Muscle of leg (tissue), 11 donors: Measurements from ENCODE around the gene GRIA3. TPM values are rescaled to one million over a fixed set of nuclear protein-coding genes. Genes with fewer than 3 reads are reported as not detected.
"Not testable (repeated sequence)": the region's sequence is repeated elsewhere in the genome, so short reads cannot be mapped to it uniquely, and the experiment has no call there.

Experiments
- DNase-seq: peaks from one replicate; pipeline ENCODE4 v3.0.0; 2013
- H3K27ac ChIP-seq: one replicate; pipeline ENCODE4 v1.5.1; 2013; ENCODE audit warnings: mild to moderate bottlenecking, low read length, control low read depth
- H3K27me3 ChIP-seq: one replicate; pipeline ENCODE4 v1.6.1; 2013; ENCODE audit warnings: low read length; ENCODE audit not compliant: control insufficient read depth, insufficient read depth
- H3K36me3 ChIP-seq: one replicate; pipeline ENCODE4 v1.6.1; 2013; ENCODE audit warnings: low read length; ENCODE audit not compliant: control insufficient read depth, insufficient read depth
- H3K4me1 ChIP-seq: one replicate; pipeline ENCODE4 v1.6.1; 2013; ENCODE audit warnings: low read length; ENCODE audit not compliant: control insufficient read depth, insufficient read depth
- H3K4me3 ChIP-seq: one replicate; pipeline ENCODE4 v1.5.1; 2013; ENCODE audit warnings: low read length, control low read depth
- H3K9me3 ChIP-seq: replicated peaks from 2 replicates; pipeline ENCODE4 v1.6.1; 2013; ENCODE audit warnings: low read depth, low read length; ENCODE audit not compliant: control insufficient read depth
- WGBS: methylation state at CpG from one replicate; pipeline ENCODE4 v1.1.5; 2013; ENCODE audit warnings: missing lambda C conversion rate; ENCODE audit not compliant: insufficient coverage; 5-methylcytosine and 5-hydroxymethylcytosine counted together
- polyA plus RNA-seq, 8 donors: library from polyadenylated mRNA; unstranded; fragments of 120-200 nt; gene quantifications; one replicate each; pipeline versions ENCODE4 v1.2.1 to v1.2.3, GENCODE V29; 2013; ENCODE audit warnings: inconsistent platforms in 1 of 8, low replicate concordance in 1 of 8; ENCODE audit not compliant: insufficient read length in 8 of 8, insufficient read depth in 1 of 8
- total RNA-seq: library from RNA; stranded (reverse); fragments of 120-200 nt; gene quantifications from one replicate; pipeline ENCODE4 v1.2.4, GENCODE V29; 2013

GRIA3 gene
- total and polyA plus RNA-seq, 9 donors, result 1.3 to 4.2 (median 2.2) TPM

- H3K9me3 ChIP-seq, H3K27me3 ChIP-seq, DNase-seq, H3K4me1 ChIP-seq, H3K4me3 ChIP-seq, H3K36me3 ChIP-seq, H3K27ac ChIP-seq: not testable (repeated sequence)
- no CpG with 5 or more reads among the region's 2 CpGs for WGBS
Measured at GRCh38 chrX:123386196-123386595, 202.1 kb downstream of the GRIA3 start.

DNA sequence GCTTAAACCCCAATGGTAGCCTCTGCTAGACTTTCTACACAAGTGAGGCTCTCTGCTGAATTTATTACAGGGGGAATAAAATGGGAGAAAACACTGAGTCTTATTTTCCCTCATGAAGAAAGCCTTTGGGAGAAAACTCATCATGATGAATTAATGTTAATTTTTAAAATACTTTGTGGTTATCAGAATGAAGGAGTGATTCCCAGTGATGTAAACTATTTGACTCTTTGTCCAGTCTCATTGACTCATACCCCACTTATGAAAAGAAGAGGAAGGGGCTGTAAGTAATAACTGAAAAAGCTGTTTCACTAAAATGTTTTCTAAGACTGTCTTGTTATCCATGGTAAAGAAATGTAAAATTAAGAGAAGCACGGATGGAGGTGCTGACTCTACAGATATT lies 208.8 kb downstream of the GRIA3 start:
- no CpG with 5 or more reads among the region's 1 CpG for WGBS
- Histone ChIP-seq H3K36me3 (no peaks in the 10 kb centered on the region), H3K4me1 (no peaks in the 10 kb centered on the region), H3K4me3 (no peak overlapping the region), H3K9me3 (peaks cover 7% of the 10 kb centered on the region), H3K27me3 (no peaks in the 10 kb centered on the region), H3K27ac (no peak overlapping the region)
- no peak for DNase-seq

GRCh38 chrX:123399709-123400108 lies 215.6 kb downstream of the GRIA3 start:
- WGBS, result no CpG with 5 or more reads among the region's 1 CpG
- no peak overlapping the region for H3K4me3 ChIP-seq
- no peak for DNase-seq
- H3K9me3 ChIP-seq, result no peaks in the 10 kb centered on the region
- H3K4me1 ChIP-seq, result no peaks in the 10 kb centered on the region
- H3K27me3 ChIP-seq, result no peaks in the 10 kb centered on the region
- no peak overlapping the region for H3K27ac ChIP-seq
- no peaks in the 10 kb centered on the region for H3K36me3 ChIP-seq

GRCh38 chrX:123405231-123405630 lies 221.2 kb downstream of the GRIA3 start:
- H3K36me3 ChIP-seq, result no peaks in the 10 kb centered on the region
- H3K27me3 ChIP-seq, result no peaks in the 10 kb centered on the region
- no peak overlapping the region for H3K27ac ChIP-seq
- 77% methylated on average over 2 of the region's 3 CpGs for WGBS
- H3K9me3 ChIP-seq, result no peaks in the 10 kb centered on the region
- no peaks in the 10 kb centered on the region for H3K4me1 ChIP-seq
- no peak for DNase-seq
- no peak overlapping the region for H3K4me3 ChIP-seq

DNA sequence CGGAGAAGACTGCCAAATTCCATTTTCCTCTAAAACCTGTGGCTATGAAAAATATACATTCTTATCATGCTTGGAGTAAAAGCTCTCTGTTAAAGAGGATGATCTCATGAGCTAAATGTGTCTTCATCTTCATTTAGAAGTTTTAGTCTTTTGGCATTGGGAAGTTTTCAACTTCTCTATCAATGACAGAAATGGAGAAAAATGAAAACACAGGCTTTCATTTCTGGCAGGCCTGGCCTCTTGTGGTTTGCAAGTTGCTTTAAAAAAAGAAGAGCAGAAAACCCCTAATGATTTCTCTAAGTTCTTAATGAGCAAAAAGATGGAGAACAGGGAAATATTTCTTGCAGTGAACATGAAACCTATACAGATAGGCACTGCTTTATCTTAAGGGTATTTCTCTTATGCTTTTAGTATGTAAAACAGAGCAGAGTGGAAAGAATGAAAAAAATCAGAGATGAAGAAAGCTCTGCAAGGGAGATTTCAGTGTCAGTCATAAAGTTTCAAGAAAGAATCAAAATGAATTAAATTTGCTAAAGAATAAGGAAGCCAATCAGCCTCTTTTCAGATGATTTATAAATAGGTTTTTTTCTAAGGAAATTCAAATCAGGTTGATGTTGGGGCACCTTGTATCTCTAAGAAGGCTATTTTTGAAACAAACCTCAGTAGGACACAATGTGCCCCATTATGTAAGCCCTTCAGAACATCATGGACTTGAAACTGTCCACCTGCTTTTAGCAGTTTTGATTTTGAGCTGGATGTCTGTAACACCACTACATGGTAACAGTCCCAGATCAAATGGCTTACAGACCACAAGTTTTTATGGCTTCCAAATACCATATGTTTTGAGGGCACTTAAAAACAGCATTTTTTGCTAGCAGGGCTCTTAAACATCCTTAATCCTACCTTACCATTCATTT lies 225.0 kb downstream of the GRIA3 start:
- Histone ChIP-seq H3K4me3 (no peak overlapping the region), H3K27ac (no peak overlapping the region), H3K36me3 (no peaks in the 10 kb centered on the region), H3K9me3 (no peaks in the 10 kb centered on the region), H3K4me1 (no peaks in the 10 kb centered on the region), H3K27me3 (no peaks in the 10 kb centered on the region)
- WGBS, result no CpG with 5 or more reads among the region's 1 CpG
- peak; percentile 27 for DNase-seq

DNA sequence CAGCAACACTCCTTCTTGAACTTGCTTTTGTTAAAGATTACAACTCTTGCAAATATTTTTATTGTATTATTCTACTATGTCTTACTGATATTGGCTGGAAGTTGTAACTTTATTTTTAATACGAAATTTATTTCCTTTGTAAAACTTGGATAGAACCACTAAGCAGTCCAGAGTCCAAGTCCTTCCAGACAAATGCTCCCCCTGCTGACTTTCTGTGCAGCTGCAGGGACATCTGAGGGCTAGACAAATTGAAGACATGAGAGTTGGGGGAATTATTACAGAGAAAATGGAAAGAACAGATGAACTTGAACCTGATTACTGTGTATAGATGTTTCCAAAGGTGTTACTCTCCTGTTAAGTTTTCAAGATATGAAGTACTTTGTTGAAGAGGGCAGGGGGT lies 238.8 kb downstream of the GRIA3 start:
- H3K27ac ChIP-seq, result no peak overlapping the region
- H3K27me3 ChIP-seq, result no peaks in the 10 kb centered on the region
- no peaks in the 10 kb centered on the region for H3K4me1 ChIP-seq
- peak; percentile 68 for DNase-seq
- WGBS, result no CpG with 5 or more reads among the region's 1 CpG
- H3K36me3 ChIP-seq, result no peaks in the 10 kb centered on the region
- H3K9me3 ChIP-seq, result no peaks in the 10 kb centered on the region
- H3K4me3 ChIP-seq, result no peak overlapping the region

- Histone ChIP-seq H3K27me3 (no peaks in the 10 kb centered on the region), H3K27ac (no peak overlapping the region), H3K9me3 (no peaks in the 10 kb centered on the region), H3K4me3 (no peak overlapping the region), H3K4me1 (no peaks in the 10 kb centered on the region), H3K36me3 (no peaks in the 10 kb centered on the region)
- no peak for DNase-seq
Measured at GRCh38 chrX:123424546-123424945, 240.5 kb downstream of the GRIA3 start.

DNA sequence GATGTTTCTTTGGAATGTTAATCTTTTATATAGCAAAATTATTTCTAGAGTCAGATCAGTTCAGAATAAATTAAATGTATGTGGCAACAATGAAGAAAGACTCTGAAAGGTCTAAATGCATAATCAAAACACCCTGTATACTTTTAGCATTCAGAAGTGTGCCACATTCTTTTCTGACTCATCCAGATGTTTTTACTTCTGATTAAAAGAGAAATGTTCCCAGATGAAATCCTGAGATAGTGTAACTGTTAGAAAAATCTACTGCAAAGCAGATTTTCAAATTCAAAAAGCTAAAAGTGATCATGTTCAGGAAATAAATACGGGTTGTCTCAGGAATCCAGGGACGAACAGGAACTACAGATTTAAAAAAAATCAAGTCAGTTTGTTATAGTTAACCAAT lies 241.4 kb downstream of the GRIA3 start:
- no peaks in the 10 kb centered on the region for H3K4me1 ChIP-seq
- no peak overlapping the region for H3K4me3 ChIP-seq
- no peak for DNase-seq
- no peaks in the 10 kb centered on the region for H3K36me3 ChIP-seq
- H3K9me3 ChIP-seq, result no peaks in the 10 kb centered on the region
- H3K27ac ChIP-seq, result no peak overlapping the region
- no peaks in the 10 kb centered on the region for H3K27me3 ChIP-seq
- no CpG with 5 or more reads among the region's 2 CpGs for WGBS

DNA sequence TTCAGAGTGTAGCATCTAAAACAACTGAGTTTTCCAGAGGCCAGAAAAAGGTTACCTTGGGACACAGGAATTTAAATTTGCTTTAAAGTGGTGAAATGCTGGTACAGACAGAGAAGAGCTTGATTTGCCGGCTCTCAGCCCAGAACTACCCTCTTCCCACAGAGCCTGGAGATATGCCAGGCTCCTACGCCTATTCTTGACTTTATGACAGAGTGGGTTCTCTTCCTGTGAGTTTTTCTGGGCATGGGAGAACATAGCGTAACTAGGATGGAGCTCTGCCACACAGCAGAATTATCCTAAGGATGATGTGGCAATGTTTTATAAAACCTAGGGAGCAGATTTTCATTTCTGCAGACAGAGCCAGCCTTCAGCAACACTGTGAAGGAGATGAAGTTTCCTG lies 241.8 kb downstream of the GRIA3 start:
- Histone ChIP-seq H3K4me1 (no peaks in the 10 kb centered on the region), H3K27me3 (no peaks in the 10 kb centered on the region), H3K4me3 (no peak overlapping the region), H3K27ac (no peak overlapping the region), H3K36me3 (no peaks in the 10 kb centered on the region), H3K9me3 (no peaks in the 10 kb centered on the region)
- peak; percentile 12 for DNase-seq
- no CpG with 5 or more reads among the region's 3 CpGs for WGBS

- no peaks in the 10 kb centered on the region for H3K27me3 ChIP-seq
- no CpG with 5 or more reads among the region's 4 CpGs for WGBS
- no peaks in the 10 kb centered on the region for H3K4me1 ChIP-seq
- H3K27ac ChIP-seq, result no peak overlapping the region
- no peaks in the 10 kb centered on the region for H3K9me3 ChIP-seq
- H3K36me3 ChIP-seq, result no peaks in the 10 kb centered on the region
- DNase-seq, result no peak
- H3K4me3 ChIP-seq, result no peak overlapping the region
Measured at GRCh38 chrX:123432361-123433150, 248.5 kb downstream of the GRIA3 start.
